Measurements from ENCODE around the gene RPL12. TPM values are rescaled to one million over a fixed set of nuclear protein-coding genes. Genes with fewer than 3 reads are reported as not detected.

The RPL12 gene
- total and polyA plus RNA-seq, 4 donors = 289 to 829 (median 485) TPM

- Histone ChIP-seq H3K27ac (ENCODE audit: low read depth in 1 of 2, low read length in 2 of 2) (no peak overlapping the region), H3K4me3 (ENCODE audit: low read depth in 1 of 3, low read length in 3 of 3) (no peak overlapping the region), H3K27me3 (ENCODE audit: control insufficient read depth in 4 of 4, insufficient read depth in 4 of 4, low read length in 3 of 4) (no peaks in the 10 kb centered on the region), H3K9me3 (ENCODE audit: control insufficient read depth in 4 of 4, low read length in 3 of 4) (no peaks in the 10 kb centered on the region), H3K4me1 (ENCODE audit: control insufficient read depth in 4 of 4, insufficient read depth in 4 of 4, low read length in 3 of 4) (no peaks in the 10 kb centered on the region), H3K9ac (ENCODE audit: low read depth in 1 of 2, low read length in 2 of 2) (no peak overlapping the region), H3K36me3 (ENCODE audit: control insufficient read depth in 4 of 4, insufficient read depth in 3 of 4, low read depth in 1 of 4, low read length in 3 of 4) (peaks cover 9 to 53% (median 26%) of the 10 kb centered on the region in 4 donors)
- no peak for TF ChIP-seq FOXA2 (IDR thresholded peaks at IDR 0.05)
- TF ChIP-seq GABPA (IDR thresholded peaks at IDR 0.05 in 1 of 2, conservative IDR thresholded peaks at IDR 0.05 in 1 of 2) = no peak
- no peak for TF ChIP-seq HNF4A (conservative IDR thresholded peaks at IDR 0.05)
- TF ChIP-seq NR2F2 (IDR thresholded peaks at IDR 0.05) = no peak
- TF ChIP-seq, protein P1, sequence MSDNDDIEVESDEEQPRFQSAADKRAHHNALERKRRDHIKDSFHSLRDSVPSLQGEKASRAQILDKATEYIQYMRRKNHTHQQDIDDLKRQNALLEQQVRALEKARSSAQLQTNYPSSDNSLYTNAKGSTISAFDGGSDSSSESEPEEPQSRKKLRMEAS (IDR thresholded peaks at IDR 0.05) = no peak
- no peak for TF ChIP-seq FOXA1 (IDR thresholded peaks at IDR 0.05)
- TF ChIP-seq JUND (IDR thresholded peaks at IDR 0.05) = no peak
- no peak for TF ChIP-seq CTCF (IDR thresholded peaks at IDR 0.05; ENCODE audit: low read depth, low read length, missing input control)
- TF ChIP-seq HNF4G (IDR thresholded peaks at IDR 0.05) = no peak
- 96% methylated on average over 5 of the region's 5 CpGs for WGBS
- no peak for DNase-seq (ENCODE audit: low spot score)
Measured at GRCh38 chr9:127474592-127474991, 23.4 kb upstream of the RPL12 start.

- H3K36me3 ChIP-seq (ENCODE audit: control insufficient read depth in 4 of 4, insufficient read depth in 3 of 4, low read depth in 1 of 4, low read length in 3 of 4) = peaks cover 4 to 46% (median 21%) of the 10 kb centered on the region in 4 donors
- 95% methylated on average over 4 of the region's 4 CpGs for WGBS
- TF ChIP-seq, protein P1 (IDR thresholded peaks at IDR 0.05) = no peak
- TF ChIP-seq FOXA2 (IDR thresholded peaks at IDR 0.05) (no peak), NR2F2 (IDR thresholded peaks at IDR 0.05) (no peak), EGR1 (IDR thresholded peaks at IDR 0.05; ENCODE audit: low read depth in 2 of 2) (no peak), FOXA1 (IDR thresholded peaks at IDR 0.05) (no peak), CTCF (IDR thresholded peaks at IDR 0.05; ENCODE audit: low read depth, low read length, missing input control) (no peak), HNF4A (conservative IDR thresholded peaks at IDR 0.05) (no peak), JUND (IDR thresholded peaks at IDR 0.05) (no peak), RAD21 (IDR thresholded peaks at IDR 0.05) (no peak), ZBTB33 (IDR thresholded peaks at IDR 0.05) (no peak), SP1 (IDR thresholded peaks at IDR 0.05) (no peak)
Measured at GRCh38 chr9:127473932-127474331, 22.7 kb upstream of the RPL12 start.

More at GRCh38 chr9:127473932-127474331, 22.7 kb upstream of the RPL12 start:
- Histone ChIP-seq H3K27me3 (ENCODE audit: control insufficient read depth in 4 of 4, insufficient read depth in 4 of 4, low read length in 3 of 4) (no peaks in the 10 kb centered on the region), H3K27ac (ENCODE audit: low read depth in 1 of 2, low read length in 2 of 2) (no peak overlapping the region), H3K9me3 (ENCODE audit: control insufficient read depth in 4 of 4, low read length in 3 of 4) (no peaks in the 10 kb centered on the region), H3K9ac (ENCODE audit: low read depth in 1 of 2, low read length in 2 of 2) (no peak overlapping the region), H3K4me1 (ENCODE audit: control insufficient read depth in 4 of 4, insufficient read depth in 4 of 4, low read length in 3 of 4) (no peaks in the 10 kb centered on the region), H3K4me3 (ENCODE audit: low read depth in 1 of 3, low read length in 3 of 3) (no peak overlapping the region)
- DNase-seq (ENCODE audit: low spot score) = no peak
